PFSK-1 (cell line): ENCODE results near the gene ALG1.

Experiments
- POLR2AphosphoS5 ChIP-seq: IDR thresholded peaks from 2 replicates; pipeline ENCODE4 v1.6.1; 2012; ENCODE audit warnings: low read depth, mild to moderate bottlenecking, control low read depth, low read length, moderate library complexity
- REST ChIP-seq, 2 experiments: IDR thresholded peaks; 2 replicates each; pipeline versions ENCODE4 v1.6.1 to v1.8.0; 2011 to 2012; ENCODE audit warnings: low read depth in 2 of 2, low read length in 2 of 2, control low read depth in 1 of 2, inconsistent platforms in 1 of 2, mild to moderate bottlenecking in 1 of 2, moderate library complexity in 1 of 2; ENCODE audit not compliant: insufficient read depth in 1 of 2
- TAF1 ChIP-seq: IDR thresholded peaks from 2 replicates; pipeline ENCODE4 v1.6.1; 2012; ENCODE audit warnings: low read length, control low read depth, borderline replicate concordance; ENCODE audit not compliant: insufficient read depth

GRCh38 chr16:5035909-5036227 lies 35.8 kb upstream of the ALG1 start:
- no peak for TF ChIP-seq POLR2AphosphoS5
- TF ChIP-seq REST (IDR thresholded peaks at IDR 0.05; ENCODE audit: insufficient read depth in 1 of 2, low read depth in 2 of 2, low read length in 2 of 2), result no peak
- no peak for TF ChIP-seq TAF1
